ENCODE measurements around the gene LUC7L3.

DNA sequence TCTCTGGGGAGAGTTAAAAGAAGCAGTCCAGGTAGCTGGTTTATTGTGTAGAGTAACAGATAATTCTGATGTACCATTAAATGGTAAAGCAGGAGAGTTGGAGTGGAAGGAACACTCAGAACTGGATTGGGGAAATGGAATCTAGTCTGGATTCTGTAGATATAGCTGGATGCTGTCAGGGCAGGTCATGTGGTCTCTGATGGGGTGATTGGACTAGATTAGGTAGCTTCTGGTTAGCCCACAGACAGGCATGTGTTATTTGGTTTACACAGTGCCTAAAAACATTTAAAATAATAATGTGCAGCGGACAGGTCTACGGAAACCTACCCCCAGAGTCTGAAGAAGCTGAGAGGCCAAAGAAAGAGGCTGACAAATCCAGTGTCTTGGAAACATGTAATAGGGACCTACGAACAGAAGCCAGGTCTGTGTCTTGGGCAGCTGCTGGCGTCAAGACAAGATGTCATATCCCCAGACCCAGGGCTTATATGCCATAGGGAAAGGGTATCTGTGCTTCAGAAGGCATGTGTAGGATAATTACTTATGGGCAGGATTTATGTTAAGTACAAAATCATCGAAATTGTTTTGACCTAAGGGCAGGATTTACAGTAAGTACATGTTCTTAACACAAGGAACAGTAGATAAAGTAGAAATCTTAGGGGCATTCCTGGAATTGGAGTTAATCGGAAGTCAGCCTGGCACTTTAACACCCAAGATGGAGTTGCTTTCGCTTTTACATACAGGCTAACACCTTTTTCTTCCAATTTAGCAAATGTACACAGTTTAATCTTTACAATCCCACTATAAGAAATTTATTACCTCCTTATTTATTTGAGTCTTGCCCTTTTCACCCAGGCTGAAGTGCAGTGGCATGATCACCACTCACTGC, 12.4 kb downstream of the LUC7L3 start:
- TF ChIP-seq, protein P1, sequence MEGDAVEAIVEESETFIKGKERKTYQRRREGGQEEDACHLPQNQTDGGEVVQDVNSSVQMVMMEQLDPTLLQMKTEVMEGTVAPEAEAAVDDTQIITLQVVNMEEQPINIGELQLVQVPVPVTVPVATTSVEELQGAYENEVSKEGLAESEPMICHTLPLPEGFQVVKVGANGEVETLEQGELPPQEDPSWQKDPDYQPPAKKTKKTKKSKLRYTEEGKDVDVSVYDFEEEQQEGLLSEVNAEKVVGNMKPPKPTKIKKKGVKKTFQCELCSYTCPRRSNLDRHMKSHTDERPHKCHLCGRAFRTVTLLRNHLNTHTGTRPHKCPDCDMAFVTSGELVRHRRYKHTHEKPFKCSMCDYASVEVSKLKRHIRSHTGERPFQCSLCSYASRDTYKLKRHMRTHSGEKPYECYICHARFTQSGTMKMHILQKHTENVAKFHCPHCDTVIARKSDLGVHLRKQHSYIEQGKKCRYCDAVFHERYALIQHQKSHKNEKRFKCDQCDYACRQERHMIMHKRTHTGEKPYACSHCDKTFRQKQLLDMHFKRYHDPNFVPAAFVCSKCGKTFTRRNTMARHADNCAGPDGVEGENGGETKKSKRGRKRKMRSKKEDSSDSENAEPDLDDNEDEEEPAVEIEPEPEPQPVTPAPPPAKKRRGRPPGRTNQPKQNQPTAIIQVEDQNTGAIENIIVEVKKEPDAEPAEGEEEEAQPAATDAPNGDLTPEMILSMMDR (IDR thresholded peaks at IDR 0.05): no peak
- TF ChIP-seq POLR2A (IDR thresholded peaks at IDR 0.05): no peak

Measured in lower leg skin (tissue), 3 donors.